ENCODE data around the gene RIPK4.
A peak's percentile ranks its signal among the peaks of the same experiment; 100 is the strongest.

RIPK4 gene

DNA sequence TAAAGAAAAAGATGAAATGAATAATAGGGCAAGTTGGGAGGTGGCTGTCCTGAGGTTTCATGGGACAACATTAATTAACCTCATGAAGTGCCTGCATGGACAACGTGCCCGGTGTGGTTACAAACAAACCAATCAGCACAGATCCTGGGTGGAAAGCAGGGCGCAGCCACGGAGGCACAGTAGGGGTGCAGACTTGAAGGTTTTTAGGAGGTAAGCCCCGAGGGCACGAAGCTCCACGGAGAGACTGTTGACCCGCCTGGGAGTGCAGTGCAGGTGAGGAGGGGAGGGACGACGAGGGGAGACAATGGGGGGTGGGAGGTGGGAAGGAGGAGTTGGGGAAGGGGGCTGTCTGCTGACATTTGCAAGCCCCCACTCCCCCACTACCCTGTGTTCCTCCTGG, 2.3 kb upstream of the RIPK4 start:
- CTCF ChIA-PET = interaction anchor here (0.9 to 2.2 kb wide), 4 partner anchors 9 to 159 kb away, joined by 3 to 9 read pairs (median 4); no protein-coding TSS in a partner anchor
- POLR2A ChIA-PET = interaction anchor here (0.9 to 1.9 kb wide), 3 partner anchors 10 to 91 kb away, joined by 3 to 9 read pairs (median 3); no protein-coding TSS in a partner anchor
- DNase-seq (ENCODE audit: extremely low spot score) = no peak
- no peak for TF ChIP-seq FOXK2 (IDR thresholded peaks at IDR 0.05)
- no peak for TF ChIP-seq NFRKB (IDR thresholded peaks at IDR 0.05)
- no peak for TF ChIP-seq ARNT (IDR thresholded peaks at IDR 0.05)
- TF ChIP-seq L3MBTL2 (conservative IDR thresholded peaks at IDR 0.05) = no peak
- TF ChIP-seq BHLHE40 (IDR thresholded peaks at IDR 0.05; ENCODE audit: borderline replicate concordance) = no peak
- no peak for TF ChIP-seq ELF4 (IDR thresholded peaks at IDR 0.05)
- TF ChIP-seq ZNF384 (IDR thresholded peaks at IDR 0.05) = no peak

DNA sequence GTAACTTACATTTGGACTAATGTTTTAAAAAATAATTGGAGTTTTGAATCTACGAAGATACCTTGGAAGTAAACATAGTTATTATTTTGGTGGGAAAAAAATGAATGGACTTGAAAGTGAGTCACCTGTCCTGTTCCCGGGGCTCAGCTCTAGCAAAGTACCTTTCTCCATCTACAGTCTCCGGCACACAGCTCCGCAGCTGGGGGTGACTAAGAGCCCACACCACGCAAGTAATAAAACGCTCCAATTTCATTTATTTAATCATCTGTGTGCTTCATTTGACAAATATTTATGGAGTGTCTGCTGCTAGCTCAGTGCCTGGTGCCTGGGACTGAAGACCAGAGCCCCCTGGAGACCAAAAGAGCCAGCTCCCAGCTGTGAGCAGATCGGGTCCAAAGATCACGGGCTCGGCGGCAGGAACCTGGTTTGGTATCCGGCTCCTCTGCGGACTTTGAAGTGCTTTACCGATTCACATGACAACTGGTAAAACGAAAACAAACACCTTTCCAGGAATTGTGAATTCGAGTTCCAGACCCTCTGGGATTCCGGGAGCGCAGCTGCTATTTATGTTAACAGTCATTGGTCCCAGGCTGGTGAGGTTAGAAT, 1.7 kb upstream of the RIPK4 start:
- TF ChIP-seq ZNF384 (IDR thresholded peaks at IDR 0.05) (no peak), ELF4 (IDR thresholded peaks at IDR 0.05) (no peak), NFRKB (IDR thresholded peaks at IDR 0.05) (no peak), FOXA1 (IDR thresholded peaks at IDR 0.05) (no peak), BHLHE40 (IDR thresholded peaks at IDR 0.05; ENCODE audit: borderline replicate concordance) (no peak), SUZ12 (IDR thresholded peaks at IDR 0.05) (no peak), L3MBTL2 (conservative IDR thresholded peaks at IDR 0.05) (0 out of 2 replicates have a peak, but pooled peaks have one; percentile 1), SP1 (IDR thresholded peaks at IDR 0.05) (no peak), TARDBP (IDR thresholded peaks at IDR 0.05) (no peak), LEF1 (IDR thresholded peaks at IDR 0.05; ENCODE audit: borderline replicate concordance) (no peak), CTBP1 (IDR thresholded peaks at IDR 0.05; ENCODE audit: borderline replicate concordance) (no peak), HDGF (IDR thresholded peaks at IDR 0.05; ENCODE audit: borderline replicate concordance) (no peak), PKNOX1 (IDR thresholded peaks at IDR 0.05) (0 out of 2 replicates have a peak, but pooled peaks have one; percentile 13)
- CTCF ChIA-PET = interaction anchor here (0.9 to 2.2 kb wide), 5 partner anchors 10 to 158 kb away, joined by 3 to 9 read pairs (median 3); no protein-coding TSS in a partner anchor
- POLR2A ChIA-PET = interaction anchor here (0.9 to 1.9 kb wide), 4 partner anchors 9 to 156 kb away, joined by 3 to 9 read pairs (median 4); no protein-coding TSS in a partner anchor
- no peak for DNase-seq (ENCODE audit: extremely low spot score)

DNA sequence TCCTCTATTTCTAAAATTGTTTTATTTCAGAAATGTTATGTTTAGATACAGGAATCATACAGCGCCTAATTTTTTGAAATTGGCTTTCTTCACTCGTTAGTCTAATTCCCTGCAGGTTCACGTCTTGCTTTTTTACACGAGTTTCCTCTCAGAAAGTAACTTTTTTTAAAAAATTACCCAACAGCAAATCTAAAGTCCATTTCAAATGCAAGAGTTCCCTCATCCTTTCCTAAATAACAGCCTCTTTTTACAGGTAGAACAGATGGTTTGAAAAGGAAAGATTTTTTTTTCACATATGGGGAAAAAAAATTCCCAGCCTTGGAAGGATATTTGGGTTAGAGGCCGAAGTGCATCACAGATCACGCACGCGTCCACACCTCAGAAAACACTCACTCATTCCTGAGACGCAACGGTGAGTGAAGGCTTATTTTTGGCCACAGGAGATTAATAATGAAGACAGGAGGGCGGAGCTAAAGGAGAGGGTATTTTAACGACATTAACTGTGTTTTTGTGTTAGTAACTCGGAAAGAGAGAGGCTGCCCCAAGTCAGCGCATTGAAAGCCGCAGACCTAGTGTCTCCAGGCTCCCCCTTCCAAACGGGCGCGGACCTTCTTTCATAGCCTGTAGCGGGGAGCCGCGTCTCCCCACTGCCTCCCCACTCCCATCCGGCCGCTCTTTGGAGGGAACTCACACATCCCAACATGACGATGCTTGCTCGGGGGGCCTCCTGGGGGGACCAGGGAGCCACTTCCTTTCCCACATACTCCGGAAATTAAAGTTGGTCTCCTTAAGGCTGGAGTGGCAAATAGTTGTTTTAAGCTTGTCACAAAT, 969 bp upstream of the RIPK4 start:
- DNase-seq (ENCODE audit: extremely low spot score) = no peak
- 0 out of 2 replicates have a peak, but pooled peaks have one; percentile 1 for TF ChIP-seq L3MBTL2 (conservative IDR thresholded peaks at IDR 0.05)
- TF ChIP-seq ARNT (IDR thresholded peaks at IDR 0.05) = no peak
- ChIA-PET POLR2A (interaction anchor here (0.9 to 1.9 kb wide), 4 partner anchors 8 to 155 kb away, joined by 3 to 9 read pairs (median 4); no protein-coding TSS in a partner anchor), CTCF (interaction anchor here (0.9 to 2.2 kb wide), 4 partner anchors 10 to 158 kb away, joined by 3 to 9 read pairs (median 3); no protein-coding TSS in a partner anchor)

GRCh38 chr21:41765973-41766882, 624 bp downstream of the RIPK4 start:
- CTCF ChIA-PET = interaction anchor here (0.6 to 0.7 kb wide), 2 partner anchors 16 to 154 kb away, joined by 3 read pairs; no protein-coding TSS in a partner anchor
- DNase-seq (ENCODE audit: extremely low spot score) = no peak
- POLR2A ChIA-PET = interaction anchor here (0.9 to 1.0 kb wide), 2 partner anchors 12 to 14 kb away, joined by 3 to 4 read pairs; no protein-coding TSS in a partner anchor
- TF ChIP-seq NFRKB (IDR thresholded peaks at IDR 0.05) = no peak
- no peak for TF ChIP-seq ELF4 (IDR thresholded peaks at IDR 0.05)
- no peak for TF ChIP-seq CTBP1 (IDR thresholded peaks at IDR 0.05; ENCODE audit: borderline replicate concordance)
- TF ChIP-seq LEF1 (IDR thresholded peaks at IDR 0.05; ENCODE audit: borderline replicate concordance) = no peak

DNA sequence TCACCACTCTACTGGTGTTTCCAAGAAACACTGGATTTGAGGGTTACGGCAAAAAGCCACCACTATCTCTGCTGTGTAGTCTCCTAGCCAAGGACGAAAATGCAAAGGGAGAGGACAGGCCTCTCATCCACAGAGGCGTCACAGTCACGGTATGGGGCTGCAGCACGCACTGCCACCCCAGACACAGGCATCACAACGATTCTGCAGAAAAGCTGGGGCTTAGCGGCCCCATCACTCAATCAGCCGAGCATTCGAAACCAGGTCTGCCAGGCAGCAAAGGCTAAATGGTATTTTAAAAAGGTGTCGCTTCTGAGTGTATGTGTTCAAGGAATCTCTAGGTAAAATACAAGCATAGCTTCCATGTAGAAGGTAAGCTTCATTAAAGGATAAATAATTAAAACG, 1.4 kb downstream of the RIPK4 start:
- no peak for TF ChIP-seq CTBP1 (IDR thresholded peaks at IDR 0.05; ENCODE audit: borderline replicate concordance)
- no peak for TF ChIP-seq ELF4 (IDR thresholded peaks at IDR 0.05)
- TF ChIP-seq TARDBP (IDR thresholded peaks at IDR 0.05) = no peak
- TF ChIP-seq HDGF (IDR thresholded peaks at IDR 0.05; ENCODE audit: borderline replicate concordance) = no peak
- no peak for TF ChIP-seq ZNF384 (IDR thresholded peaks at IDR 0.05)
- ChIA-PET CTCF (interaction anchor here (0.7 to 1.8 kb wide), 2 partner anchors 153 kb away, joined by 3 to 6 read pairs; no protein-coding TSS in a partner anchor), POLR2A (interaction anchor here (1.0 kb wide), 1 partner anchor 13 kb away, joined by 4 read pairs; no protein-coding TSS in a partner anchor)
- no peak for DNase-seq (ENCODE audit: extremely low spot score)

- no peak for TF ChIP-seq SP1 (IDR thresholded peaks at IDR 0.05)
- TF ChIP-seq ELF4 (IDR thresholded peaks at IDR 0.05) = no peak
- TF ChIP-seq FOXK2 (IDR thresholded peaks at IDR 0.05) = no peak
- no peak for TF ChIP-seq FOXM1 (IDR thresholded peaks at IDR 0.05; ENCODE audit: borderline replicate concordance)
- no peak for TF ChIP-seq BHLHE40 (IDR thresholded peaks at IDR 0.05; ENCODE audit: borderline replicate concordance)
- no peak for TF ChIP-seq HDGF (IDR thresholded peaks at IDR 0.05; ENCODE audit: borderline replicate concordance)
- TF ChIP-seq L3MBTL2 (conservative IDR thresholded peaks at IDR 0.05) = no peak
- no peak for TF ChIP-seq PKNOX1 (IDR thresholded peaks at IDR 0.05)
- no peak for TF ChIP-seq LEF1 (IDR thresholded peaks at IDR 0.05; ENCODE audit: borderline replicate concordance)
- TF ChIP-seq ARNT (IDR thresholded peaks at IDR 0.05) = no peak
- CTCF ChIA-PET = interaction anchor here (1.8 kb wide), 1 partner anchor 153 kb away, joined by 6 read pairs; no protein-coding TSS in a partner anchor
- POLR2A ChIA-PET = no interaction called here
- DNase-seq (ENCODE audit: extremely low spot score) = no peak
These were observed 2.1 kb downstream of the RIPK4 start for GRCh38 chr21:41764558-41765419.

Data from HEK293T (cell line).